K562 (cell line): Measurements from ENCODE around the gene SYPL2. TPM values are rescaled to one million over a fixed set of nuclear protein-coding genes. Genes with fewer than 3 reads are reported as not detected.
A peak's percentile ranks its signal among the peaks of the same experiment; 100 is the strongest.

Source experiments
- CBX1 ChIP-seq: sonication (generic); IDR thresholded peaks from 2 replicates; pipeline ENCODE4 v1.6.1; 2016; ENCODE audit warnings: antibody characterized with exemption, low read depth, mild to moderate bottlenecking
- CHD2 ChIP-seq: IDR thresholded peaks from 2 replicates; pipeline ENCODE4 v1.6.1; 2011; ENCODE audit warnings: low read depth, low read length
- HDAC6 ChIP-seq: IDR thresholded peaks from 2 replicates; pipeline ENCODE4 v1.6.1; 2012; ENCODE audit warnings: low read depth, mild to moderate bottlenecking, control low read depth, inconsistent platforms, low read length, moderate library complexity
- HNRNPLL ChIP-seq: fragments of 200-400 bp; formaldehyde crosslinking; IDR thresholded peaks from 2 replicates; pipeline ENCODE4 v1.6.1; 2017; ENCODE audit warnings: low read length, low read depth, mild to moderate bottlenecking; ENCODE audit not compliant: poor library complexity, severe bottlenecking
- HOXB6 ChIP-seq: fragments of 250-450 bp; sonication (Bioruptor Pico); IDR thresholded peaks from 2 replicates; pipeline ENCODE4 v1.5.1; 2022; ENCODE audit warnings: mild to moderate bottlenecking, borderline replicate concordance
- KAT7 ChIP-seq: sonication (generic); formaldehyde crosslinking; IDR thresholded peaks from 2 replicates; pipeline ENCODE4 v1.8.0; 2022; ENCODE audit warnings: missing genetic modification reagents, mild to moderate bottlenecking, borderline replicate concordance
- L3MBTL2 ChIP-seq: fragments of 450-650 bp; IDR thresholded peaks from 2 replicates; pipeline ENCODE4 v1.6.1; 2016; ENCODE audit warnings: mild to moderate bottlenecking, moderate library complexity
- MCM5 ChIP-seq: fragments of 450-650 bp; IDR thresholded peaks from 2 replicates; pipeline ENCODE4 v1.6.1; 2016; ENCODE audit warnings: low read depth
- MTA1 ChIP-seq: fragments of 450-650 bp; IDR thresholded peaks from 2 replicates; pipeline ENCODE4 v1.6.1; 2017; ENCODE audit warnings: borderline replicate concordance
- RBM25 ChIP-seq: fragments of 200-400 bp; formaldehyde crosslinking; IDR thresholded peaks from 2 replicates; pipeline ENCODE4 v1.6.1; 2018; ENCODE audit warnings: low read length, low read depth, moderate library complexity; ENCODE audit not compliant: severe bottlenecking
- RFX7 ChIP-seq: fragments of 250-450 bp; sonication (Bioruptor Pico); IDR thresholded peaks from 2 replicates; pipeline ENCODE4 v1.5.1; 2021; ENCODE audit warnings: mild to moderate bottlenecking
- SRSF1 ChIP-seq: fragments of 200-400 bp; formaldehyde crosslinking; IDR thresholded peaks from 2 replicates; pipeline ENCODE4 v1.6.1; 2017; ENCODE audit warnings: mild to moderate bottlenecking, low read depth, low read length, moderate library complexity
- ZC3H11A ChIP-seq: IDR thresholded peaks from 2 replicates; pipeline ENCODE4 v1.6.1; 2012; ENCODE audit warnings: low read depth, low read length, improper control_type of control experiment
- ZFP36 ChIP-seq: fragments of 150-350 bp; IDR thresholded peaks from 2 replicates; pipeline ENCODE4 v1.6.1; 2018; ENCODE audit warnings: low read length, low read depth; ENCODE audit not compliant: partially characterized antibody
- ZNF12 ChIP-seq: sonication (generic); formaldehyde crosslinking; IDR thresholded peaks from 2 replicates; pipeline ENCODE4 v1.4.0; 2020; ENCODE audit warnings: mild to moderate bottlenecking, missing genetic modification reagents
- ZNF165 ChIP-seq: fragments of 250-450 bp; sonication (Bioruptor Pico); IDR thresholded peaks from 2 replicates; pipeline ENCODE4 v1.4.0; 2020; ENCODE audit warnings: borderline replicate concordance
- ZNF408 ChIP-seq: fragments of 250-450 bp; sonication (Bioruptor Pico); IDR thresholded peaks from 2 replicates; pipeline ENCODE4 v1.4.0; 2020; ENCODE audit warnings: low read depth, mild to moderate bottlenecking, moderate library complexity
- ZNF561 ChIP-seq: fragments of 450-650 bp; formaldehyde crosslinking; conservative IDR thresholded peaks from 2 replicates; pipeline ENCODE4 v1.4.0; 2020; ENCODE audit warnings: mild to moderate bottlenecking, moderate library complexity
- ZNF717 ChIP-seq: fragments of 250-450 bp; sonication (Bioruptor Pico); IDR thresholded peaks from 2 replicates; pipeline ENCODE4 v1.5.0; 2021
- polyA plus RNA-seq, 8 experiments: library from polyadenylated mRNA; depleted of rRNA in 4 of 8; stranded (reverse) in 5 of 8; unstranded in 3 of 8; fragments of >200 nt; fragmentation: Nextera tagmentation in 2 of 8; fragmentation: Illumina TruSeq in 1 of 8; extraction: Ambion mirVana in 2 of 8; extraction: Trizol in 1 of 8; gene quantifications; 2 replicates each; pipeline versions ENCODE4 v1.2.1 to v1.2.3, GENCODE V29; 2011 to 2014; ENCODE audit warnings: inconsistent platforms in 1 of 8, missing spikeins in 1 of 8
- total RNA-seq, 7 experiments: library from RNA; depleted of rRNA in 6 of 7; stranded (reverse); fragments of >200 nt in 6 of 7; fragmentation: Illumina TruSeq in 2 of 7; extraction: Trizol in 2 of 7; gene quantifications; 2 replicates each; pipeline versions ENCODE4 v1.2.1 to v1.2.3, GENCODE V29; 2011 to 2021; ENCODE audit warnings: low replicate concordance in 1 of 7
- TF ChIP-seq, protein P1 (sequence below): fragments of 450-650 bp; IDR thresholded peaks from 2 replicates; pipeline ENCODE4 v1.6.1; 2016; ENCODE audit warnings: missing biosample characterization, missing genetic modification characterization
- TF ChIP-seq, protein P2 (sequence below): fragments of 250-450 bp; sonication (Bioruptor Pico); IDR thresholded peaks from 2 replicates; pipeline ENCODE4 v1.5.0; 2020; ENCODE audit warnings: mild to moderate bottlenecking, borderline replicate concordance
- TF ChIP-seq, protein P3 (sequence below): sonication (generic); formaldehyde crosslinking; IDR thresholded peaks from 2 replicates; pipeline ENCODE4 v1.9.0; 2022; ENCODE audit warnings: mild to moderate bottlenecking, missing genetic modification reagents
- TF ChIP-seq, protein P4 (sequence below): fragments of 200-800 bp; sonication (Bioruptor generic); IDR thresholded peaks from 2 replicates; pipeline ENCODE4 v1.6.1; 2017; ENCODE audit warnings: missing genetic modification characterization, missing compliant biosample characterization
- TF ChIP-seq, protein P5 (sequence below): sonication (generic); formaldehyde crosslinking; IDR thresholded peaks from 2 replicates; pipeline ENCODE4 v1.9.0; 2022; ENCODE audit warnings: mild to moderate bottlenecking, missing genetic modification reagents

SYPL2 gene
- total and polyA plus RNA-seq, 9 of the 15 experiments (the other 6 are each of a cell fraction or from before 2014, with no cell fraction given), result 0.03 to 0.20 (median 0.07) TPM; not detected in 2

DNA sequence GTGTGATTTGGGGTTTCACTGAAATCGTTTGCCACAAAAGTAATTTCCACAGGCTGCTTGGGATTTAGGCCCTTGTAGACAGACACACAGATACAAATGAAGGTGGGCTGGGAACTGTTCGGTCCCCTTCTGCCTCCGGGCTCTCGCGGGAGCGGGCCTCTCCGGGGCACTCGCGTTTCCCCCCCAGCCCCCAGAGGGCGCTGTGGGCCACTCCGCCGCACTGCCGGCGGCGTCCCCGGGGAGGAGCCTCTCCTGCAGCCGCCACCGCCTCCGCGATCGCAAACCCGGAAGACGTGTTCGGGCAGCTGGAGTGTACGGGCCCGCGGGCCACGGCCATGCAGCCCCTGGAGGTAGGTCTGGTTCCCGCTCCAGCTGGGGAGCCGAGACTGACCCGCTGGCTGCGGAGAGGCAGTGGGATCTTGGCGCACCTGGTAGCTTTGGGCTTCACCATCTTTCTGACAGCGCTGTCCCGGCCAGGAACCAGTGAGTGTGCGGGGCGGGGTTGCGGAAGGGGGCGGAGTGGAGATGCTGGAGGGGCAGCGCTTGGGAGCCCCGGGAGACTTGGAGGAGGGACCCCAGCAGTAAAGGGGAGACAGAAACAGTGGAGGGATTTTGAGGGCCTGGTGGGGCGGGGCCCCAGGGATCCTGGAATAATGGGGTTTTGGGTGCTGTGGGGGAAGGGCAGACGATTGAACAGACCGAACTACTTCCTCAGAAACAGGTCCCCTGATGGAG, 27.6 kb downstream of the SYPL2 start, which contains the start of gene CYB561D1 (continued):
- TF ChIP-seq CBX1, result peak; percentile 67; the same call in 1 of the 2 replicates
- no peak for TF ChIP-seq HDAC6
- 0 out of 2 replicates have a peak, but pooled peaks have one; percentile 14 for TF ChIP-seq MTA1
- no peak for TF ChIP-seq ZNF165
- TF ChIP-seq, protein P1, sequence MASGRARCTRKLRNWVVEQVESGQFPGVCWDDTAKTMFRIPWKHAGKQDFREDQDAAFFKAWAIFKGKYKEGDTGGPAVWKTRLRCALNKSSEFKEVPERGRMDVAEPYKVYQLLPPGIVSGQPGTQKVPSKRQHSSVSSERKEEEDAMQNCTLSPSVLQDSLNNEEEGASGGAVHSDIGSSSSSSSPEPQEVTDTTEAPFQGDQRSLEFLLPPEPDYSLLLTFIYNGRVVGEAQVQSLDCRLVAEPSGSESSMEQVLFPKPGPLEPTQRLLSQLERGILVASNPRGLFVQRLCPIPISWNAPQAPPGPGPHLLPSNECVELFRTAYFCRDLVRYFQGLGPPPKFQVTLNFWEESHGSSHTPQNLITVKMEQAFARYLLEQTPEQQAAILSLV (tag), result no peak
- TF ChIP-seq, protein P2, sequence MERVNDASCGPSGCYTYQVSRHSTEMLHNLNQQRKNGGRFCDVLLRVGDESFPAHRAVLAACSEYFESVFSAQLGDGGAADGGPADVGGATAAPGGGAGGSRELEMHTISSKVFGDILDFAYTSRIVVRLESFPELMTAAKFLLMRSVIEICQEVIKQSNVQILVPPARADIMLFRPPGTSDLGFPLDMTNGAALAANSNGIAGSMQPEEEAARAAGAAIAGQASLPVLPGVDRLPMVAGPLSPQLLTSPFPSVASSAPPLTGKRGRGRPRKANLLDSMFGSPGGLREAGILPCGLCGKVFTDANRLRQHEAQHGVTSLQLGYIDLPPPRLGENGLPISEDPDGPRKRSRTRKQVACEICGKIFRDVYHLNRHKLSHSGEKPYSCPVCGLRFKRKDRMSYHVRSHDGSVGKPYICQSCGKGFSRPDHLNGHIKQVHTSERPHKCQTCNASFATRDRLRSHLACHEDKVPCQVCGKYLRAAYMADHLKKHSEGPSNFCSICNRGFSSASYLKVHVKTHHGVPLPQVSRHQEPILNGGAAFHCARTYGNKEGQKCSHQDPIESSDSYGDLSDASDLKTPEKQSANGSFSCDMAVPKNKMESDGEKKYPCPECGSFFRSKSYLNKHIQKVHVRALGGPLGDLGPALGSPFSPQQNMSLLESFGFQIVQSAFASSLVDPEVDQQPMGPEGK (CRISPR knock-in tag), result no peak
- TF ChIP-seq, protein P3, sequence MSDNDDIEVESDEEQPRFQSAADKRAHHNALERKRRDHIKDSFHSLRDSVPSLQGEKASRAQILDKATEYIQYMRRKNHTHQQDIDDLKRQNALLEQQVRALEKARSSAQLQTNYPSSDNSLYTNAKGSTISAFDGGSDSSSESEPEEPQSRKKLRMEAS (CRISPR knock-in tag), result peak; percentile 71
- TF ChIP-seq ZNF408, result no peak
- no peak for TF ChIP-seq SRSF1
- TF ChIP-seq RFX7, result no peak
- TF ChIP-seq ZFP36, result no peak
- TF ChIP-seq RBM25, result peak; percentile 82
- peak; percentile 55; the same call in 1 of the 2 replicates for TF ChIP-seq L3MBTL2
- TF ChIP-seq, protein P4, sequence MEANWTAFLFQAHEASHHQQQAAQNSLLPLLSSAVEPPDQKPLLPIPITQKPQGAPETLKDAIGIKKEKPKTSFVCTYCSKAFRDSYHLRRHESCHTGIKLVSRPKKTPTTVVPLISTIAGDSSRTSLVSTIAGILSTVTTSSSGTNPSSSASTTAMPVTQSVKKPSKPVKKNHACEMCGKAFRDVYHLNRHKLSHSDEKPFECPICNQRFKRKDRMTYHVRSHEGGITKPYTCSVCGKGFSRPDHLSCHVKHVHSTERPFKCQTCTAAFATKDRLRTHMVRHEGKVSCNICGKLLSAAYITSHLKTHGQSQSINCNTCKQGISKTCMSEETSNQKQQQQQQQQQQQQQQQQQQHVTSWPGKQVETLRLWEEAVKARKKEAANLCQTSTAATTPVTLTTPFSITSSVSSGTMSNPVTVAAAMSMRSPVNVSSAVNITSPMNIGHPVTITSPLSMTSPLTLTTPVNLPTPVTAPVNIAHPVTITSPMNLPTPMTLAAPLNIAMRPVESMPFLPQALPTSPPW (CRISPR knock-in tag), result peak; percentile 68
- peak; percentile 60 for TF ChIP-seq HNRNPLL
- TF ChIP-seq ZNF12 (CRISPR knock-in tag), result 0 out of 2 replicates have a peak, but pooled peaks have one; percentile 27
- TF ChIP-seq, protein P5, sequence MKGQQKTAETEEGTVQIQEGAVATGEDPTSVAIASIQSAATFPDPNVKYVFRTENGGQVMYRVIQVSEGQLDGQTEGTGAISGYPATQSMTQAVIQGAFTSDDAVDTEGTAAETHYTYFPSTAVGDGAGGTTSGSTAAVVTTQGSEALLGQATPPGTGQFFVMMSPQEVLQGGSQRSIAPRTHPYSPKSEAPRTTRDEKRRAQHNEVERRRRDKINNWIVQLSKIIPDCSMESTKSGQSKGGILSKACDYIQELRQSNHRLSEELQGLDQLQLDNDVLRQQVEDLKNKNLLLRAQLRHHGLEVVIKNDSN (CRISPR knock-in tag), result no peak
- TF ChIP-seq ZNF717 (CRISPR knock-in tag), result no peak
- TF ChIP-seq ZNF561 (CRISPR knock-in tag), result no peak
- TF ChIP-seq HOXB6 (CRISPR knock-in tag), result no peak
- no peak for TF ChIP-seq ZC3H11A
- no peak for TF ChIP-seq MCM5
- no peak for TF ChIP-seq KAT7 (CRISPR knock-in tag)
- peak; percentile 97 for TF ChIP-seq CHD2
